RWPE2 (cell line): ENCODE measurements around the gene ZBTB7C.

Experiments
- ATAC-seq: fragments of 200-7000 bp; cut with Tn5 transposase; 3 replicates; pipeline ENCODE4 v1.9.1; 2021; ENCODE audit warnings: low read depth
- DNase-seq: peaks from one replicate; pipeline ENCODE4 v3.0.0-alpha.2; 2020; ENCODE audit warnings: low spot score
- H3K27ac ChIP-seq: fragments of 450-650 bp; 2 replicates; pipeline ENCODE4 v1.5.1; 2017; ENCODE audit warnings: mild to moderate bottlenecking; ENCODE audit not compliant: poor library complexity, severe bottlenecking
- H3K27me3 ChIP-seq: fragments of 250-450 bp; sonication (Bioruptor Pico); 2 replicates; pipeline ENCODE4 v1.5.1; 2021; ENCODE audit warnings: mild to moderate bottlenecking, moderate library complexity; ENCODE audit not compliant: insufficient read depth, poor library complexity, severe bottlenecking
- H3K36me3 ChIP-seq: fragments of 250-450 bp; sonication (Bioruptor Pico); 2 replicates; pipeline ENCODE4 v1.5.1; 2020; ENCODE audit warnings: low read depth, mild to moderate bottlenecking, moderate library complexity
- H3K4me1 ChIP-seq: fragments of 250-450 bp; sonication (Bioruptor Pico); 2 replicates; pipeline ENCODE4 v1.5.1; 2021; ENCODE audit warnings: mild to moderate bottlenecking, moderate library complexity; ENCODE audit not compliant: insufficient read depth, poor library complexity, severe bottlenecking
- H3K4me3 ChIP-seq: fragments of 250-450 bp; sonication (Bioruptor Pico); 2 replicates; pipeline ENCODE4 v1.5.1; 2021; ENCODE audit warnings: mild to moderate bottlenecking, moderate library complexity; ENCODE audit not compliant: severe bottlenecking
- H3K9me3 ChIP-seq: fragments of 250-450 bp; sonication (Bioruptor Pico); 2 replicates; pipeline ENCODE4 v1.5.1; 2021; ENCODE audit warnings: mild to moderate bottlenecking, moderate library complexity; ENCODE audit not compliant: severe bottlenecking
- CTCF ChIP-seq: fragments of 450-650 bp; IDR thresholded peaks from one replicate; pipeline ENCODE4 v1.5.1; 2017; ENCODE audit warnings: mild to moderate bottlenecking, moderate library complexity; ENCODE audit not compliant: poor library complexity, severe bottlenecking

ZBTB7C gene

DNA sequence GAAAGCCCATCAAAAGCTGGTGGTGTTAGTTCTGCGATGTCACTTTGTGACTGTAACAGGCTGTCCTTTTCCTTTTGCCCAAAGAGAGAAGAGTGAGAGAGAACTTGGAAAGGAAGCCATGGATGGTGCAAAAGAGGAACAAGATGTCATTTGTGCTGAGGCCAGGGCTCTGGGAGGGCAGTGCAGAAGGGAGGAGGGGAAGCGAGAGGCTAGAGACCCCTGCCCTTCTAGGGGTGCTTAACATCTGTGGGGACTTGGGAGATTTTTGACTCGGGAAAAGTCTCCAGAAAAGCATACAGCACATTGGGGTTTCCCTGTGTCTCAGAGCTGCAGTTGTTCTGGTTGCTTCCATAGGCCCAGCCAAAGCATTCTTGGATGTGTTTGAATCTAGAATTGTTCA is 49.6 kb downstream of the ZBTB7C start:
- TF ChIP-seq CTCF = no peak
- no peak for ATAC-seq
- H3K4me1 ChIP-seq = no peaks in the 10 kb centered on the region

GRCh38 chr18:48358868-48359267 is 50.3 kb downstream of the ZBTB7C start:
- no peak for DNase-seq
- H3K27me3 ChIP-seq = no peaks in the 10 kb centered on the region
- H3K9me3 ChIP-seq = no peaks in the 10 kb centered on the region
- no peak for ATAC-seq
- H3K27ac ChIP-seq = no peak overlapping the region
- TF ChIP-seq CTCF = no peak
- no peaks in the 10 kb centered on the region for H3K36me3 ChIP-seq
- H3K4me1 ChIP-seq = no peaks in the 10 kb centered on the region
- no peak overlapping the region for H3K4me3 ChIP-seq

More for the DNA sequence above, 49.6 kb downstream of the ZBTB7C start:
- no peak for DNase-seq
- Histone ChIP-seq H3K27ac (no peak overlapping the region), H3K4me3 (no peak overlapping the region), H3K36me3 (no peaks in the 10 kb centered on the region), H3K27me3 (no peaks in the 10 kb centered on the region), H3K9me3 (no peaks in the 10 kb centered on the region)

GRCh38 chr18:48356909-48357631 is 52.1 kb downstream of the ZBTB7C start:
- H3K27ac ChIP-seq = no peak overlapping the region
- no peak overlapping the region for H3K4me3 ChIP-seq
- DNase-seq (no peak), ATAC-seq (no peak)
- no peaks in the 10 kb centered on the region for H3K27me3 ChIP-seq
- H3K36me3 ChIP-seq = no peaks in the 10 kb centered on the region
- no peak for TF ChIP-seq CTCF
- H3K4me1 ChIP-seq = no peaks in the 10 kb centered on the region
- no peaks in the 10 kb centered on the region for H3K9me3 ChIP-seq

GRCh38 chr18:48356151-48356745 is 52.9 kb downstream of the ZBTB7C start:
- no peaks in the 10 kb centered on the region for H3K4me1 ChIP-seq
- H3K4me3 ChIP-seq = no peak overlapping the region
- H3K9me3 ChIP-seq = no peaks in the 10 kb centered on the region
- H3K27ac ChIP-seq = no peak overlapping the region
- H3K36me3 ChIP-seq = no peaks in the 10 kb centered on the region
- H3K27me3 ChIP-seq = no peaks in the 10 kb centered on the region
- DNase-seq (no peak), ATAC-seq (no peak)
- no peak for TF ChIP-seq CTCF
